Measurements from ENCODE around the gene KRTAP10-4. TPM values are rescaled to one million over a fixed set of nuclear protein-coding genes. Genes with fewer than 3 reads are reported as not detected.
"Not testable (repeated sequence)": the region's sequence is repeated elsewhere in the genome, so short reads cannot be mapped to it uniquely, and the experiment has no call there.

Gene KRTAP10-4
- total RNA-seq, 1 experiment from 2014 or later: not detected

- no peak for DNase-seq (ENCODE audit: low read depth, low spot score)
- in situ Hi-C loops (cut with HindIII; ENCODE audit: low pct_unique_long_range_greater_than_20kb, low sequenced_read_pairs): no loop called here
Measured at GRCh38 chr21:44533121-44533890, 40.2 kb upstream of the KRTAP10-4 start.

GRCh38 chr21:44533891-44534627 lies 39.5 kb upstream of the KRTAP10-4 start:
- in situ Hi-C loops (cut with HindIII; ENCODE audit: low pct_unique_long_range_greater_than_20kb, low sequenced_read_pairs): no loop called here
- DNase-seq (ENCODE audit: low read depth, low spot score): no peak

GRCh38 chr21:44534688-44535087 lies 38.8 kb upstream of the KRTAP10-4 start:
- DNase-seq (ENCODE audit: low read depth, low spot score): no peak
- in situ Hi-C loops (cut with HindIII; ENCODE audit: low pct_unique_long_range_greater_than_20kb, low sequenced_read_pairs): no loop called here

GRCh38 chr21:44535963-44536362 lies 37.6 kb upstream of the KRTAP10-4 start:
- no peak for DNase-seq (ENCODE audit: low read depth, low spot score)
- in situ Hi-C loops (cut with HindIII; ENCODE audit: low pct_unique_long_range_greater_than_20kb, low sequenced_read_pairs): no loop called here

GRCh38 chr21:44537930-44538911 lies 35.3 kb upstream of the KRTAP10-4 start:
- in situ Hi-C loops (cut with HindIII; ENCODE audit: low pct_unique_long_range_greater_than_20kb, low sequenced_read_pairs): no loop called here

GRCh38 chr21:44539046-44539445 lies 34.5 kb upstream of the KRTAP10-4 start:
- no peak for DNase-seq (ENCODE audit: low read depth, low spot score)

More at GRCh38 chr21:44537930-44538911, 35.3 kb upstream of the KRTAP10-4 start:
- DNase-seq (ENCODE audit: low read depth, low spot score): no peak

GRCh38 chr21:44539991-44540666 lies 33.4 kb upstream of the KRTAP10-4 start, which contains the start of gene KRTAP10-1:
TSS of gene KRTAP10-1 (minus strand) at chr21:44540195. CDS start at chr21:44540150, 45 bp downstream.
- in situ Hi-C loops (cut with HindIII; ENCODE audit: low pct_unique_long_range_greater_than_20kb, low sequenced_read_pairs): no loop called here
- no peak for DNase-seq (ENCODE audit: low read depth, low spot score)

More at GRCh38 chr21:44539046-44539445, 34.5 kb upstream of the KRTAP10-4 start:
- in situ Hi-C loops (cut with HindIII; ENCODE audit: low pct_unique_long_range_greater_than_20kb, low sequenced_read_pairs): no loop called here

- no peak for DNase-seq (ENCODE audit: low read depth, low spot score)
- in situ Hi-C loops (cut with HindIII; ENCODE audit: low pct_unique_long_range_greater_than_20kb, low sequenced_read_pairs): no loop called here
Measured at GRCh38 chr21:44540741-44541288, 32.7 kb upstream of the KRTAP10-4 start.

- no peak for DNase-seq (ENCODE audit: low read depth, low spot score)
Measured at GRCh38 chr21:44542716-44543115, 30.8 kb upstream of the KRTAP10-4 start.

GRCh38 chr21:44544566-44544965 lies 29.0 kb upstream of the KRTAP10-4 start:
- no peak for DNase-seq (ENCODE audit: low read depth, low spot score)
- in situ Hi-C loops (cut with HindIII; ENCODE audit: low pct_unique_long_range_greater_than_20kb, low sequenced_read_pairs): no loop called here

More at GRCh38 chr21:44542716-44543115, 30.8 kb upstream of the KRTAP10-4 start:
- in situ Hi-C loops (cut with HindIII; ENCODE audit: low pct_unique_long_range_greater_than_20kb, low sequenced_read_pairs): no loop called here

- in situ Hi-C loops (cut with HindIII; ENCODE audit: low pct_unique_long_range_greater_than_20kb, low sequenced_read_pairs): no loop called here
- DNase-seq (ENCODE audit: low read depth, low spot score): no peak
Measured at GRCh38 chr21:44547656-44548331, 25.7 kb upstream of the KRTAP10-4 start.

GRCh38 chr21:44548381-44548780 lies 25.1 kb upstream of the KRTAP10-4 start:
- in situ Hi-C loops (cut with HindIII; ENCODE audit: low pct_unique_long_range_greater_than_20kb, low sequenced_read_pairs): no loop called here
- DNase-seq (ENCODE audit: low read depth, low spot score): no peak

- DNase-seq (ENCODE audit: low read depth, low spot score): no peak
- in situ Hi-C loops (cut with HindIII; ENCODE audit: low pct_unique_long_range_greater_than_20kb, low sequenced_read_pairs): no loop called here
Measured at GRCh38 chr21:44548922-44549321, 24.6 kb upstream of the KRTAP10-4 start.

GRCh38 chr21:44549525-44550211 lies 23.9 kb upstream of the KRTAP10-4 start:
- DNase-seq (ENCODE audit: low read depth, low spot score): no peak
- in situ Hi-C loops (cut with HindIII; ENCODE audit: low pct_unique_long_range_greater_than_20kb, low sequenced_read_pairs): no loop called here

- DNase-seq (ENCODE audit: low read depth, low spot score); in situ Hi-C loops (cut with HindIII; ENCODE audit: low pct_unique_long_range_greater_than_20kb, low sequenced_read_pairs): not testable (repeated sequence)
Measured at GRCh38 chr21:44550285-44550684, 23.2 kb upstream of the KRTAP10-4 start.

- in situ Hi-C loops (cut with HindIII; ENCODE audit: low pct_unique_long_range_greater_than_20kb, low sequenced_read_pairs): no loop called here
- no peak for DNase-seq (ENCODE audit: low read depth, low spot score)
Measured at GRCh38 chr21:44550807-44551206, 22.7 kb upstream of the KRTAP10-4 start.

All from SK-MEL-5 (cell line).